HG03196 (cell line): Measurements from ENCODE around the gene EXO1.
A peak's percentile ranks its signal among the peaks of the same experiment; 100 is the strongest.
"Not testable (repeated sequence)": the region's sequence is repeated elsewhere in the genome, so short reads cannot be mapped to it uniquely, and the experiment has no call there.

Experiments
- ATAC-seq: cut with Tn5 transposase; IDR thresholded peaks from one replicate; pipeline ENCODE4 v1.9.1; 2021; ENCODE audit not compliant: unreplicated experiment

EXO1 gene

DNA sequence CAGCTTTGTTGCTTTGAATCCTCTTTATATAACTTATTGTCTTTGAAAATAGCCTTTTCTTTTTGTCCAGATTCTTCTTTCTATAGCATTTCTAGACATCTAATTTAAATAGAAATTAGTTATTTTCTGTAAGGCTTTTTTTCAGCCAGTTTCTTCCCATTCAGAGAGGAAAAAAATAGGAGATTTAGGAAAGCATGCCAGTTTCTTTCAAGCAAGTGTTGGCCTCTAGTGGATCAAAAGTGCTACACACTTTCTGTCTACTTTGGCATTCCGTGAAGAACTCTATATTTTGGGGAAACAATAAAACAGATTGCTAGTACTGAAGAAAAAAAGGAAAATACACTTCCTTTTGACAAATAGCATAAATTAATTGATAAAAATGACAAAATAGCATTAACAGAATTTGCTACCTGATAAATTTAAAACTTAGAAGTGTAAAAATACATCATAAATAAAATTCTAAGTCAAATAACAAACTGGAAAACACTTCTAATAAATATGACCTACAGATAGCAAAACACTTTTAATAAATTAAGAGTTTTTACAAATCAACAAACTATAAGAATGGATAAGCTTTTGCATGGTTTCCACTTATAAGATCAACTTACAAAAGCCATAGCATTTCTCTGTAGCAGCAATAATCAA lies 13.1 kb upstream of the EXO1 start:
- ATAC-seq, result no peak

GRCh38 chr1:241836941-241837340 lies 11.1 kb upstream of the EXO1 start:
- ATAC-seq, result no peak

- no peak for ATAC-seq
These were observed 10.6 kb upstream of the EXO1 start for GRCh38 chr1:241837416-241837815.

DNA sequence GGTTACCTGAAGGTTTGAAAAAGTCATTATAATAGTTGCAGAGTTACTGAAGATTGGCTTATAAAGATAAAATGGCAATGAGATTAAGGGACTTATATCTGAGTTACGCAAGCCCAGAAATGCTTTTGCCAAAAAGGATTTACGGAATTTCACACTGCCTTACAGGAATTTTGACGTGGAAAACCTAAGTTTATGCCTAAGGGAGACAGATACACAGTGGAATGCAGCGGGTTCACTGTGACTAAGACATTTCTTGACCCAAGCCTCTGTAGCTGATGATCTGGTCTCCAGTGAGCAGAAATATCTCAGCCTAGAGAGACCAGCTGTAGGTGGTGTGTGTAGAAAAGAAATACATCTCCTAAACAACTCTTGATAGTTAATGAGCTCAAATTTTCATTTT lies 10.1 kb upstream of the EXO1 start:
- no peak for ATAC-seq

DNA sequence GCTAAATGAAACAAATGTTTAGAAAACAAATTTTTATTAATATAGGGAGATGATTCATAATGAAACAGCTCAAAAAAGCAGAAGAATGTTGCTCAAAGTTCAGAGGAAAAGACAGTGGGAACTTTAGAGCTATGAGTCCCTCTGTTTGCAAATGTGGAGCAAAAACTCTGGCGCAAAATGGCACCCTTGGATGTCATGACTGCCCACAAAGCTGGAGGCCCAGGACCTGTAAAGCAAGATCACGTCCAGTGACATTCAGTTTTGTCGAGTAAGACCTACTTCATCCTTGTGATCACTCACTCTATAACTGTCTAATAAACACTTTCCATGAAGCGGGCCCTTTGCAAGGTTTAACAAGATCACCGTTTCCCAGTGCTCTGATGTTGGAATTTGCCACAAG lies 9.1 kb upstream of the EXO1 start:
- no peak for ATAC-seq

DNA sequence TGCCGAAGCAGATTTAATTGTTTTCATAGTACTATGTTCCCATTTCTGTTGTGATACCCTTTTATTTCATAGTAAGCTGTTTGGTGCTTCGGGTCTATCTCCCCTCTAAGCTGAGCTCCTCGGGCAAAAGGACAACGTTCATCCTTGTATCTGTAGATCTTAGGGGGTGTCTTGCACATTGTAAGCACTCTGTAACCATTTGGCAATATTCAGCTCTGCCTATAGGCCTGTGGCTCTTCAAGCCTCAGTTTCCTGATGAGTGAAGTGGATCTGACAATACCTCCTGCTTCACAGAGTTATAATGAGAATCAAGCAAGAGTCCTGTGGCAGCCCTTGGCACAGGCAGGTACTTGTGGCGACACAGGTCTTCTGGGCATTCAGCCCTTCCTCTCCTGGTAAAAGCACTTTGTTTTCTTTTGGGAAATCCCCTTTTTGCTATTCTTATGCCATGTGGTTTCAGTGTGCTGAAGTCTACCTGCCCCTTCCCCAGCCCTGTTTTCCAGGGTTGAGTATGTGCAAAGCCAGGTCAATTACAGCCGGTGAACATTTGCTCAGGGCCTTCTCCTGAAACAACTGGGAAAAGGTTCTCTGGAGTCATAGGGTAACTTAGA lies 8.5 kb upstream of the EXO1 start:
- ATAC-seq, result peak; percentile 56

GRCh38 chr1:241840164-241840563 lies 7.8 kb upstream of the EXO1 start:
- no peak for ATAC-seq

DNA sequence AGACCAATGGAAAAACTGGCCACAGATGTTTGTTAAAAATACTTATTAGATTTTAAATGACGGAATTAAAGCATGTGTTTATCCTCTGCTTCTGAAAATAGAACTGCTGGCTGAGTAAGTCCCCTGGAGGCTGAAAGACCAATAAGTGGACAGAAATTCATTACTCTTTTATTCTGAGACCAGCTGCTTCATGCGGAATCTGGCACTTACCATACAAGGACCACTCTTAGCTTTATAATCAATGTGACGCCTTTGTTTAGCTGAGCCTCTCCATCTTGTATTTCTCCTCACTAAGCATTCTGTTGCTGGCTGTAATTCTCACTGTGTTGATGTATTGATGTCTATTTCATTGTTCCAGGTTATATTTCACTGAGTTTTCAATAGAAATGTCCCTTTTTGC lies 6.3 kb upstream of the EXO1 start:
- no peak for ATAC-seq

GRCh38 chr1:241842565-241842964 lies 5.4 kb upstream of the EXO1 start:
- no peak for ATAC-seq

GRCh38 chr1:241844593-241844992 lies 3.4 kb upstream of the EXO1 start:
- ATAC-seq, result no peak

GRCh38 chr1:241846375-241846774 lies 1.6 kb upstream of the EXO1 start:
- no peak for ATAC-seq

DNA sequence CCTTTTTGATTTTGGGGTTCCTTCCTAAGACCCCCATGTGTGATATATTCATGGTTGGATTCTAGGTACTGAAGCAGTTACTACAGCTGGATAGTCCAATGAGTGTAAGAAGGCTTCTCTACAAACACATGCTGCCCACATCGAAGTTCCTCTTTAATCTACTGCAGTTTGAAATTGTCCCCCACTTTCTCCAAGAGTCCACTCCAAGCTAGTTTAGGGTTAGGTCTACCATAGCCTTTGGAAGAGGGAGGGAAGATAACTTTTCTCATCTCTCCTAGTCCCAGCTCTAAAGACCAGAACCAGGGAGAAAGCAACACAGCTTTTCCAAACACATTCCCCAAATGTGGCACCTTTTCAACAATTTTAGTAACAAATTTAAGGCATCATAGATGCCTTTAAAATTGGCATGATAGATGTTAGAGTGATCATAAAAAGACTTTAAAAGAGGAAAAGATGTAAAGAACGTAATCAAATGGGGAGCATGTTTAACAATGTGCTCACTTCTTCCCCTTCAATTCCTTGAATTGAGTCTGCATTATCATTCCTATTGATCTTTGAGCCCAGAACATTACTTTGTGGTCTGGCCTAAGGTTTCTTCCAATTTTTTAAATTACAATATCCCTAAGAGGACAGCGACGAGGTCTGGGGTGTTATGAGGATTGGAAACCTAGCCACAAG lies 1.0 kb upstream of the EXO1 start:
- no peak for ATAC-seq

DNA sequence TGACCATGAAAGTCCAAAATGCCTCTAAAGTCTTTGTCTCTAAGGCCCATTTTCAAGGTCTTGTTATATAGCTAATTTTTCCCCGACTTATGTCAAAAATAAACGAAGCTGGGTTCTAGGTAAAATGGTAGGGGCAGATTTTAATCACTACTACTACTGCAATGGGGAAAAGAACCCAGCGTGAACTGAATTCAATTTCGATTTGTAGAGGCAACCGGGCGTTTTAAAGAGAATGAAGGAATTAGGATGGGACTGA lies 536 bp upstream of the EXO1 start:
- no peak for ATAC-seq

- no peak for ATAC-seq
These were observed 811 bp downstream of the EXO1 start for GRCh38 chr1:241848686-241849344.

GRCh38 chr1:241849345-241849695 lies 1.3 kb downstream of the EXO1 start:
- no peak for ATAC-seq

- not testable (repeated sequence) for ATAC-seq
These were observed 7.6 kb downstream of the EXO1 start for GRCh38 chr1:241855545-241856140.

DNA sequence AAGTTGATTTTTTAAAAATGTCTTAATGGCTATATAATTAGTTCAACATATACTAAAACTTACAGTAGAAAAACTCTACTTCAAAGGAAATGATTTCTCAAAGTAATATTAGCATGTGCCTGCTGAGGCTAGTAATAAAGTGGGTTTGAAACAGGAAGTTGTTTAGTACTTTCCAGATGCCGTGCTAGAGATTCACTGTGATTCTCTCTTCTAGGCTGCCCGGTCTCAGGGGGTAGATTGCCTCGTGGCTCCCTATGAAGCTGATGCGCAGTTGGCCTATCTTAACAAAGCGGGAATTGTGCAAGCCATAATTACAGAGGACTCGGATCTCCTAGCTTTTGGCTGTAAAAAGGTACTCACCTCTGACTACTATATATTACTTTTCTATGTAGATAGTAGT lies 9.1 kb downstream of the EXO1 start:
- ATAC-seq, result peak; percentile 65

DNA sequence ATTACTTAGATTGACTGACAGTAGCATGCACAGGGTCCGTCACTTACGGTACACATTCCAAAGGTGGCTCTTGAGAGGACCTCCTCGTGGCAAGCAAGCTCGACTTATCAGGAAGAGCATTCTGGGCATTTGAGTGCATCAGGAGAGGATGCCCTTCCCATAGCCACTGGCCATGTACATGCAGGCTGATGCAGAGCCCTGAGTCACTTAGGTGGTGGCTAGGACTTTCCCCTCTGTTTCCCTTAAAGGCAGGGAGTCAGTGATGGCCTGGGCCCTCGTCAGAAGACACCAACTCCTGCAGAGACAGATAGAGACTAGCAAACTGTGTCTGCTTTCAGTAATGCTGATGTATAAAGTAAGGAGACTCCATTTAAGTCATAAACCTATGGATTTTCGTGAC lies 12.9 kb downstream of the EXO1 start:
- no peak for ATAC-seq

DNA sequence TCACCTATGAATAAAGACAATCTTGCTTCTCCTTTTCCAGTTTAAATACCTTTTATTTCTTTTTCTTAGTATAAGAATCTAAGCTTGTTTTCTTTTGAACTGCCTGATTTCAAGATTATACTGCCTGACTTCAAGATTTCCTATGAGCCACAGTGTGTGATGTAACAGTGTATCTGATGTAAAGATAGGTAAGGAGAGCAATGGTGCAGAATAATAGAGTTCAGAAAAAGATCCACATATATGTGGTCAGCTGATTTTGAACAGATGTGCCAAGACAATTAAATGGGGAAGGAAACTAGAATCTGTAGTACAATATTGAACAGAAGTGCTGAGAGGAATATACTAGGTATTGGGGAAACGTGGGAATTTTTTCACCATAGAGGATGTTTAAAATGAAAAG lies 21.0 kb downstream of the EXO1 start:
- no peak for ATAC-seq

DNA sequence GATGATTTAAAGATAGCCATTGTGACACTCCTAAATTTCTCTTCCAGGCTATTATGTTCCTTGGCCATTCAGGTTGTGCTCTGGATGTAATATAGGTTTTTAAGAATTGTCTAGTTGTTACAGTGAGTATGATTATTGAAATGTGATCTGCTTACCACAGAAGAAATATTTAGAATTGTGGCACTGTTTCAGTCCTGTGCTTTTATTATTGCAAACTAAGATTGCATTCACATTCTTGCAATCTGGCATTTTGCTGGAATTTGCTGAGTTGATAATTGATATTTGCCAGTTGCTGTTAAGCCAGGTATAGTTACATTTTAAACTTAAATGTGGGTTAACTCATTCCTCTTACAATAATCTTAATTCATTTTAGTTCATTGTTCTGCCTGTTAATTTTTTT lies 22.3 kb downstream of the EXO1 start:
- no peak for ATAC-seq

DNA sequence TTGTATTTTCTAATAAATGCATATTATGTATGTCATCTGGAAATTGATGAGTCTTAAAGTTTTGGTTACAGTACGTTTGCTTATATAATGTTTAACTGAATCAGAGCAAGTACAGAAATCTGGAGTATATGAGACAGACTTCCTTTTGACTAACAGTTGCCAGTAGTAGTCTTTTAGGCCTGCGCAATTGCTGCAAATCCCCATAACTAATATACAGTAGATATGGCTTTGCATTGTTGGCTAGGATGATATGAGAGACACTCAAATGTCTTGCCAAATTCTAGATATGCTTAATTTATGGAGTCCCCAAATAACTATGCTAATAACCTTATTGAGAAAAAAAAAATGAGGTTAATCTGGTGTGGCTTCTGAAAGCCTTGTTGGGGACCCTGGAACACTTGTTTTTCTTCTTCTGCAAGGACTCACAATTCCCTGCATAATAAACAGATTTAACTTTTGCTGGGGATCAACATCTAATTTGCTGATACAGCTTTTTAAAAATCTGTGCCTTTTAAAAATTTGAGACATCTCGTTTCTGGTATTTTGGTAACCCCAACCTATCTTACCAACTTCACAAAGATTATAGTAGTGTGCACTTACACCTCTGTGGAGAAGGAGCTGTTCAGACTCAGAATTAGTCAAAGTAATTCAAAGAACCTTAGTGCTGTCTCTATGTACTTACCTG lies 22.9 kb downstream of the EXO1 start:
- no peak for ATAC-seq
